HUES6 (cell line): Measurements from ENCODE around the gene SNRPD2.

Experiments used
- H3K27ac ChIP-seq: 2 replicates; pipeline ENCODE4 v1.7.0; 2013; ENCODE audit warnings: low read depth, mild to moderate bottlenecking, low read length, inconsistent platforms
- H3K27me3 ChIP-seq: 2 replicates; pipeline ENCODE4 v1.6.1; 2013; ENCODE audit warnings: low read length; ENCODE audit not compliant: control insufficient read depth, insufficient read depth
- H3K36me3 ChIP-seq: 2 replicates; pipeline ENCODE4 v1.6.1; 2013; ENCODE audit warnings: low read length; ENCODE audit not compliant: control insufficient read depth, insufficient read depth
- H3K4me1 ChIP-seq: 2 replicates; pipeline ENCODE4 v1.6.1; 2013; ENCODE audit warnings: low read length; ENCODE audit not compliant: control insufficient read depth, insufficient read depth
- H3K4me3 ChIP-seq: 2 replicates; pipeline ENCODE4 v1.5.1; 2013; ENCODE audit warnings: low read depth, low read length
- H3K9ac ChIP-seq: one replicate; pipeline ENCODE4 v1.6.1; 2013; ENCODE audit warnings: mild to moderate bottlenecking, low read length
- H3K9me3 ChIP-seq: 2 replicates; pipeline ENCODE4 v1.6.1; 2013; ENCODE audit warnings: low read depth, low read length; ENCODE audit not compliant: control insufficient read depth, insufficient read depth

SNRPD2 gene

GRCh38 chr19:45668342-45668871, 23.3 kb downstream of the SNRPD2 start:
- H3K27ac ChIP-seq = no peak overlapping the region

DNA sequence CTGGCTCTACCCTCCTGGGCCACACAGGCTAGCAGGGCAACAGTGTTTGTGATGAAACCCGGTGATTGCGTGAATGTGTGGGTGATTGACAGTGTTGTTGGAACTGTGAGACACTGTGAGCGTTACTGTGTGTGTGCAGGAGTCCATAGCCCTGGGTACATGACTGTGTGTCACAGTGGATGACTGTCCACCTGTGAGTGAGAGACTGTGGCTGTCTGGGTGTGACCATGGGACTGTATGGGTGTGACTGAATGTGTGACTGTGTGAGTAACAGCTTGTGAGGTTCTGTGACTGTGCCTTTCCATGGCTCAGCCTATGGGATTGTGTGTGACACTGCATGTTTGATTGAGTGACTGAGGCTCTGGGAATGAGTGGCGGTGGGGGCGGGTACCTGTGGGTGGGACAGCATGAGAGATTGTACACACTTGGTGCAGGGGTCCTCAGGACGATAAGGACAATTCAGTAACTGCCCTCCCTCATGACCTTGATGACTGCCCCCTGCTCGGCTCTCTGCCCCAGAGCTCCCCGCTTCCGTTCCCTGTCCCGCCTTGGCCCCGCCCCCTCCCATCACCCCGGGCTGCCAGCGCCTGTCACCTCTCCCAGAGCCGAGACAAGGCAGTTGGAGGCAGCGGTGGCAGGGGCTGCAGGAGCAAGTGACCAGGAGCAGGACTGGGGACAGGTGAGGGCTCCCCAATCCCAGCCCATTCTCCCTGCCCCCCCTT, 24.0 kb downstream of the SNRPD2 start, which contains the start of gene GIPR:
TSS of gene GIPR (plus strand) at position 602 of the 722 bp plus-strand sequence. CDS start 1,300 bp downstream, outside the sequence.
- Histone ChIP-seq H3K36me3 (no peaks in the 10 kb centered on the region), H3K27me3 (peaks cover 32% of the 10 kb centered on the region), H3K9ac (peak within 1 kb of the TSS; percentile 21), H3K27ac (no peak within 1 kb of the TSS), H3K4me1 (peaks cover 13% of the 10 kb centered on the region), H3K9me3 (no peaks in the 10 kb centered on the region), H3K4me3 (peak within 1 kb of the TSS; percentile 67)

More at GRCh38 chr19:45668342-45668871, 23.3 kb downstream of the SNRPD2 start:
- H3K27me3 ChIP-seq = peaks cover 32% of the 10 kb centered on the region
- H3K4me1 ChIP-seq = peaks cover 13% of the 10 kb centered on the region
- H3K4me3 ChIP-seq = peak overlapping the region; percentile 67
- no peaks in the 10 kb centered on the region for H3K9me3 ChIP-seq
- H3K36me3 ChIP-seq = no peaks in the 10 kb centered on the region
- H3K9ac ChIP-seq = peak overlapping the region; percentile 21

- Histone ChIP-seq H3K27me3 (peaks cover 16% of the 10 kb centered on the region; the same call in 1 of the 2 replicates), H3K9ac (no peak overlapping the region), H3K4me3 (no peak overlapping the region), H3K36me3 (no peaks in the 10 kb centered on the region), H3K4me1 (peaks cover 9% of the 10 kb centered on the region), H3K27ac (no peak overlapping the region), H3K9me3 (no peaks in the 10 kb centered on the region)
Observed at GRCh38 chr19:45664575-45664974, 27.2 kb downstream of the SNRPD2 start.

DNA sequence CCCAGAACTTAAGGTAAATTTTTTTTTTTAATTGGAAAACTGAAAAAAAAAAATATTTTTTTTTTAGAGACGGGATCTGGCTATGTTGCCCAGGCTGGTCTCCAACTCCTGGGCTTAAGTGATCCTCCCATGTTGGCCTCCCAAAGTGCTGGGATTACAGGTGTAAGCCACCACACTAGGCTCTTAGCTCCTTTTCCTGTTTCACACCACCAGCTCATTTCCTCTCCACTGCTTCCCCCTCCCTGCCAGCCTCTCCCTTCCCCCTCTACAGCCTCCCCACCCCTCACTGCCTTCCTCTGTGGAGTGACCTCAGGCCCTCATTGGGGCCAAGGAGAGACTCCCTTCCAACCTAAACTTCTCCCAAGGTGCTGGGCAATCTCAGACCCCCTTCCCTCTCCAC, 28.0 kb downstream of the SNRPD2 start:
- no peaks in the 10 kb centered on the region for H3K36me3 ChIP-seq
- no peak overlapping the region for H3K27ac ChIP-seq
- H3K9me3 ChIP-seq = no peaks in the 10 kb centered on the region
- peaks cover 9% of the 10 kb centered on the region for H3K4me1 ChIP-seq
- no peak overlapping the region for H3K4me3 ChIP-seq
- H3K9ac ChIP-seq = no peak overlapping the region
- peaks cover 8% of the 10 kb centered on the region; the same call in 1 of the 2 replicates for H3K27me3 ChIP-seq

GRCh38 chr19:45660636-45661035, 31.1 kb downstream of the SNRPD2 start:
- H3K36me3 ChIP-seq = no peaks in the 10 kb centered on the region
- no peak overlapping the region for H3K4me3 ChIP-seq
- 0 out of 2 replicates have a peak, but pooled peaks cover 5% of the 10 kb centered on the region for H3K4me1 ChIP-seq
- H3K9me3 ChIP-seq = no peaks in the 10 kb centered on the region
- H3K9ac ChIP-seq = no peak overlapping the region
- no peak overlapping the region for H3K27ac ChIP-seq
- H3K27me3 ChIP-seq = no peaks in the 10 kb centered on the region

- Histone ChIP-seq H3K36me3 (no peaks in the 10 kb centered on the region), H3K4me1 (0 out of 2 replicates have a peak, but pooled peaks cover 5% of the 10 kb centered on the region), H3K4me3 (no peak overlapping the region), H3K27ac (no peak overlapping the region), H3K27me3 (no peaks in the 10 kb centered on the region), H3K9me3 (no peaks in the 10 kb centered on the region), H3K9ac (no peak overlapping the region)
Observed at GRCh38 chr19:45659096-45659729, 32.5 kb downstream of the SNRPD2 start.

DNA sequence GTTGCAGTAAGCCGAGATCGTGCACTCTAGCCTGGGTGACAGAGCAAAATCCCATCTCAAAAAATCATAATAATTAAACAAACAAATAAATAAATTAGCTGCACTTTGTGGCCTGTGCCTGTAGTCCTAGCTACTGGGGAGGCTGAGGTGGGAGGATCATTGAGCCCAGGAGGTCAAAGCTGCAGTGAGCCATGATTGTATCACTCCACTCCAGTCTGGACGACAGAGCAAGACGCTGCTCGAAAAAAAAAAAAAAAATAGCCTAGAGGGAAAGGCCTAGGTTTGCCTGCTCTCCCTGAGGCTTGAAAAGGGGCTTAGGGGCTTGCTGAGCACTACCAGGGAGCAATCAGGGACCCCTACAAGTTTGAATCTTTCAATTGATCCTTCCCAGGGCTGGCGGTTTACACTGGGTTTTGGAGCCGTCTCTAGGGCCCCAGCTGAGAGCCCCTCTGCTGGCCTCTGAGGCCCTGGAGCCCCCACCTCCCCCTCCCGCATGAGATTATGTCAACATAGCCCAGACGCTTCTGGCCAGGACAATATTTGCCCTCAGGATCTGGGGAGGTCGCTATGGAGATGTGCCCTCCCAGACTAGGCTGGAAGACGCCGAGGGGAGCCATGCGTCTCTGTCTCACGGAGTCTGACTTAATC, 34.1 kb downstream of the SNRPD2 start:
- peaks cover 10% of the 10 kb centered on the region; the same call in 1 of the 2 replicates for H3K4me1 ChIP-seq
- H3K9ac ChIP-seq = no peak overlapping the region

DNA sequence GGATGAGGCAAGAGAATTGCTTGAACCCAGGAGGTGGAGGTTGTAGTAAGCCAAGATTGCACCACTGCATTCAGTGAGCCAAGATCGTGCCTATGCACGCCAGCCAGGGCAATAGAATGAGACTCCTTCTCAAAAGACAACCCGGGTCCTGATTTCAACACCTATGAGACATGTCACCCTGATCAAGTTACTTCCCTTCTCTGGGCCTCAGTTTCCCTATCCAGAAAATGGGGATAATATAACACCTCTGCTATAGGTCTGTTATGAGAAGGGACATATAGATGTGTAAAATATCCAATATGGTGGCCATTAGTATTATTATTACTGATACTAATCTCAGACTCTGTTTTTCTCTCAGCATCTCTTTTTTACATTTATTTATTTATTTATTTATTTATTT, 36.7 kb downstream of the SNRPD2 start:
- Histone ChIP-seq H3K4me3 (no peak overlapping the region), H3K27ac (no peak overlapping the region)

More for the DNA sequence above, 34.1 kb downstream of the SNRPD2 start:
- no peaks in the 10 kb centered on the region for H3K27me3 ChIP-seq
- H3K27ac ChIP-seq = no peak overlapping the region
- H3K9me3 ChIP-seq = no peaks in the 10 kb centered on the region
- no peak overlapping the region for H3K4me3 ChIP-seq
- no peaks in the 10 kb centered on the region for H3K36me3 ChIP-seq

DNA sequence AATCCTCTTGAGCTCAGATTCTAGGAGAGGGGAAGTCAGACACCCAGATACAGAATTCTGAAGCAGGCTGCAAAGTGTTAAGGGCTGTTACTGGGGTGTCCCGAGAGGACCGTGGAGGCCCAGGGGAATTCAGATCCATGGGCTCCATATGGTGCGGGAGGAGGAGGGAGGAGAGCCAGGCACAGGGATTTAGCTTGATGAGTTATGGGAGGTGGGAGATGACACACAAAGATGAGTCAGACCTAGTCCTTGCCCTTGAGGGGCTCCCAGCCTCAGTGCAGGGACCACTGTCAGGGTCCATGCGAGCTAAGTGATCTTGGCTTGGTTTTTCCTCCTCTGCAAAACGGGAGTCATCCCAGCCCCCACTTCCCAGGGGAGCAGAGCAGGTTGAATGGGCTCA, 38.1 kb downstream of the SNRPD2 start:
- no peaks in the 10 kb centered on the region for H3K9me3 ChIP-seq
- H3K9ac ChIP-seq = no peak overlapping the region
- no peak overlapping the region for H3K4me3 ChIP-seq
- peaks cover 10% of the 10 kb centered on the region; the same call in 1 of the 2 replicates for H3K4me1 ChIP-seq
- no peaks in the 10 kb centered on the region for H3K27me3 ChIP-seq
- no peak overlapping the region for H3K27ac ChIP-seq
- H3K36me3 ChIP-seq = no peaks in the 10 kb centered on the region

More for the DNA sequence above, 36.7 kb downstream of the SNRPD2 start:
- Histone ChIP-seq H3K36me3 (no peaks in the 10 kb centered on the region), H3K9me3 (no peaks in the 10 kb centered on the region), H3K4me1 (peaks cover 10% of the 10 kb centered on the region; the same call in 1 of the 2 replicates), H3K27me3 (no peaks in the 10 kb centered on the region), H3K9ac (no peak overlapping the region)

- Histone ChIP-seq H3K27ac (no peak overlapping the region), H3K4me1 (peaks cover 6% of the 10 kb centered on the region; the same call in 1 of the 2 replicates), H3K27me3 (no peaks in the 10 kb centered on the region), H3K36me3 (no peaks in the 10 kb centered on the region), H3K9me3 (no peaks in the 10 kb centered on the region), H3K4me3 (no peak overlapping the region), H3K9ac (no peak overlapping the region)
Observed at GRCh38 chr19:45650722-45651121, 41.0 kb downstream of the SNRPD2 start.
